ENCODE results near the gene CENPF. TPM values are rescaled to one million over a fixed set of nuclear protein-coding genes. Genes with fewer than 3 reads are reported as not detected.

CENPF gene
- total RNA-seq, 1 donor from 2014 or later = 2.8 TPM

GRCh38 chr1:214707306-214708087 lies 104.5 kb downstream of the CENPF start:
- no peak for DNase-seq (ENCODE audit: low read depth)

- DNase-seq (ENCODE audit: low read depth) = no peak
Observed at GRCh38 chr1:214708321-214708955, 105.4 kb downstream of the CENPF start.

GRCh38 chr1:214709241-214709640 lies 106.2 kb downstream of the CENPF start:
- no peak for DNase-seq (ENCODE audit: low read depth)

GRCh38 chr1:214712737-214713136 lies 109.7 kb downstream of the CENPF start:
- DNase-seq (ENCODE audit: low read depth) = no peak

Other genes starting within 250 kb of the CENPF start
- gene PTPN14, start 51.6 kb upstream of the CENPF start, total RNA-seq = 17.8 and 19.0 TPM in 2 replicates